Thoracic aorta (tissue), 2 donors: ENCODE data around the gene INPP4B. TPM values are rescaled to one million over a fixed set of nuclear protein-coding genes. Genes with fewer than 3 reads are reported as not detected.
"Not testable (repeated sequence)": the region's sequence is repeated elsewhere in the genome, so short reads cannot be mapped to it uniquely, and the experiment has no call there.

Source experiments
- ATAC-seq: fragments of 150-250 bp; one replicate; pipeline ENCODE4 v1.8.0; 2017; ENCODE audit warnings: low read depth; ENCODE audit not compliant: insufficient number of reproducible peaks, low FRiP score
- DNase-seq: peaks from one replicate; pipeline ENCODE4 v3.0.0-alpha.2; 2020; ENCODE audit warnings: low spot score
- H3K27ac ChIP-seq, 2 donors: fragments of 200-600 bp; sonication (generic); 1 replicate in 1 of 2; 2 replicates in 1 of 2; pipeline ENCODE4 v1.5.1; 2016; ENCODE audit warnings: mild to moderate bottlenecking in 2 of 2, moderate library complexity in 2 of 2
- H3K27me3 ChIP-seq: fragments of 200-600 bp; sonication (generic); replicated peaks from 2 replicates; pipeline ENCODE4 v1.6.0; 2016; ENCODE audit warnings: mild to moderate bottlenecking; ENCODE audit not compliant: insufficient read depth
- H3K36me3 ChIP-seq: fragments of 200-600 bp; sonication (generic); one replicate; pipeline ENCODE4 v1.5.1; 2016
- H3K4me1 ChIP-seq, 2 donors: fragments of 200-600 bp; sonication (generic); 1 replicate in 1 of 2; 2 replicates in 1 of 2; pipeline versions ENCODE4 v1.5.1 to v1.6.0; 2016; ENCODE audit warnings: low read depth in 2 of 2, mild to moderate bottlenecking in 1 of 2; ENCODE audit not compliant: control insufficient read depth in 1 of 2
- H3K4me3 ChIP-seq: fragments of 200-600 bp; sonication (generic); 2 replicates; pipeline ENCODE4 v1.5.1; 2016; ENCODE audit warnings: mild to moderate bottlenecking
- H3K9me3 ChIP-seq: fragments of 200-600 bp; sonication (generic); 2 replicates; pipeline ENCODE4 v1.5.1; 2016
- CTCF ChIP-seq: fragments of 200-600 bp; sonication (generic); IDR thresholded peaks from one replicate; pipeline ENCODE4 v1.5.1; 2019; ENCODE audit warnings: antibody characterized with exemption
- total RNA-seq, 2 donors: library from RNA; depleted of rRNA; stranded (reverse); fragments of >200 nt; gene quantifications; one replicate each; pipeline versions ENCODE4 v1.1.0 to v1.2.3, GENCODE V29; 2016

INPP4B gene
- total RNA-seq, 2 donors from 2014 or later, result 21.1 to 30.4 TPM

- Histone ChIP-seq H3K4me1 (no peaks in the 10 kb centered on the region), H3K27ac (no peak overlapping the region), H3K4me3 (no peak overlapping the region), H3K9me3 (no peaks in the 10 kb centered on the region), H3K27me3 (no peaks in the 10 kb centered on the region), H3K36me3 (no peaks in the 10 kb centered on the region)
- DNase-seq (no peak), ATAC-seq (no peak)
- no peak for TF ChIP-seq CTCF
Measured at GRCh38 chr4:142079959-142080358, 766.1 kb downstream of the INPP4B start.

GRCh38 chr4:142077048-142077447 is 769.1 kb downstream of the INPP4B start:
- H3K9me3 ChIP-seq, result no peaks in the 10 kb centered on the region
- no peaks in the 10 kb centered on the region for H3K4me1 ChIP-seq
- ATAC-seq, result no peak
- no peak overlapping the region for H3K27ac ChIP-seq
- H3K27me3 ChIP-seq, result no peaks in the 10 kb centered on the region
- H3K36me3 ChIP-seq, result no peaks in the 10 kb centered on the region
- DNase-seq, result no peak
- H3K4me3 ChIP-seq, result no peak overlapping the region
- no peak for TF ChIP-seq CTCF

GRCh38 chr4:142068304-142068703 is 777.8 kb downstream of the INPP4B start:
- H3K4me1 ChIP-seq, H3K27ac ChIP-seq, H3K4me3 ChIP-seq, H3K36me3 ChIP-seq, DNase-seq, ATAC-seq, H3K27me3 ChIP-seq, H3K9me3 ChIP-seq: not testable (repeated sequence)

GRCh38 chr4:142066562-142066961 is 779.5 kb downstream of the INPP4B start:
- H3K9me3 ChIP-seq, H3K36me3 ChIP-seq, H3K4me1 ChIP-seq, ATAC-seq, H3K4me3 ChIP-seq, H3K27me3 ChIP-seq, H3K27ac ChIP-seq, DNase-seq: not testable (repeated sequence)

- H3K4me3 ChIP-seq, result no peak overlapping the region
- H3K4me1 ChIP-seq, result no peaks in the 10 kb centered on the region
- no peak for TF ChIP-seq CTCF
- no peaks in the 10 kb centered on the region for H3K36me3 ChIP-seq
- DNase-seq, result no peak
- H3K27ac ChIP-seq, result no peak overlapping the region
- ATAC-seq, result no peak
- no peaks in the 10 kb centered on the region for H3K27me3 ChIP-seq
- H3K9me3 ChIP-seq, result no peaks in the 10 kb centered on the region
Measured at GRCh38 chr4:142065086-142065647, 780.9 kb downstream of the INPP4B start.

GRCh38 chr4:142064181-142064580 is 781.9 kb downstream of the INPP4B start:
- no peak for ATAC-seq
- Histone ChIP-seq H3K27ac (no peak overlapping the region), H3K4me3 (no peak overlapping the region), H3K36me3 (no peaks in the 10 kb centered on the region), H3K9me3 (no peaks in the 10 kb centered on the region), H3K27me3 (no peaks in the 10 kb centered on the region), H3K4me1 (no peaks in the 10 kb centered on the region)
- DNase-seq, result no peak
- no peak for TF ChIP-seq CTCF
